ENCODE measurements around the gene PRSS36. TPM values are rescaled to one million over a fixed set of nuclear protein-coding genes. Genes with fewer than 3 reads are reported as not detected.

PRSS36 gene
- total RNA-seq, 1 experiment from 2014 or later: 0.66 TPM

- Histone ChIP-seq H3K4me1 (ENCODE audit: insufficient read depth, low read length) (no peaks in the 10 kb centered on the region), H2BK5ac (ENCODE audit: insufficient read length, low read length) (no peak overlapping the region), H2AK5ac (ENCODE audit: insufficient read length, low read length) (no peak overlapping the region), H3K27ac (ENCODE audit: insufficient read length, low read depth, low read length) (no peak overlapping the region), H3K4ac (ENCODE audit: low read depth, low read length) (no peak overlapping the region), H3K23ac (ENCODE audit: insufficient read length, low read depth, low read length) (no peak overlapping the region), H2BK15ac (ENCODE audit: low read depth, low read length) (no peak overlapping the region), H3K79me1 (ENCODE audit: insufficient read depth, low read depth, low read length, poor library complexity, severe bottlenecking) (no peaks in the 10 kb centered on the region), H3K14ac (ENCODE audit: insufficient read depth, low read length) (no peak overlapping the region), H3K79me2 (ENCODE audit: insufficient read depth, low read length) (peaks cover 1% of the 10 kb centered on the region; the same call in 1 of the 2 replicates), H3K4me2 (ENCODE audit: insufficient read depth, insufficient read length, low read length) (no peak overlapping the region), H4K5ac (ENCODE audit: insufficient read length, low read depth, low read length) (no peak overlapping the region), H2BK20ac (ENCODE audit: low read depth, low read length, poor library complexity, severe bottlenecking) (no peak overlapping the region), H3K56ac (ENCODE audit: insufficient read length, low read depth, low read length) (no peak overlapping the region), H4K8ac (replicated peaks; ENCODE audit: insufficient read length, low read depth, low read length) (no peak overlapping the region), H3K23me2 (ENCODE audit: insufficient read length, low read depth, low read length, poor library complexity, severe bottlenecking) (peaks cover 8% of the 10 kb centered on the region), H3K18ac (ENCODE audit: insufficient read length, low read depth, low read length) (no peak overlapping the region), H3K9ac (ENCODE audit: extremely low read depth, insufficient read length, low read length) (no peak overlapping the region), H4K91ac (ENCODE audit: insufficient read length, low read depth, low read length) (no peak overlapping the region), H3T11ph (ENCODE audit: low read length) (no peak overlapping the region), H2BK120ac (ENCODE audit: low read depth, low read length, poor library complexity, severe bottlenecking) (no peak overlapping the region), H2AFZ (ENCODE audit: low read length) (no peak overlapping the region), H2BK12ac (ENCODE audit: insufficient read length, low read depth, low read length) (no peak overlapping the region), H4K20me1 (ENCODE audit: control insufficient read depth, insufficient read depth, insufficient read length) (no peaks in the 10 kb centered on the region), H3K9me3 (ENCODE audit: control insufficient read depth, low read depth, low read length) (no peaks in the 10 kb centered on the region), H3K27me3 (ENCODE audit: insufficient read depth, low read length) (no peaks in the 10 kb centered on the region; the same call in 1 of the 2 replicates)
- H3K4me1 Mint-ChIP-seq: peaks cover 9 to 12% of the 10 kb centered on the region in 2 experiments
- no peak overlapping the region for H3K4me3 Mint-ChIP-seq
- TF ChIP-seq, protein P1, sequence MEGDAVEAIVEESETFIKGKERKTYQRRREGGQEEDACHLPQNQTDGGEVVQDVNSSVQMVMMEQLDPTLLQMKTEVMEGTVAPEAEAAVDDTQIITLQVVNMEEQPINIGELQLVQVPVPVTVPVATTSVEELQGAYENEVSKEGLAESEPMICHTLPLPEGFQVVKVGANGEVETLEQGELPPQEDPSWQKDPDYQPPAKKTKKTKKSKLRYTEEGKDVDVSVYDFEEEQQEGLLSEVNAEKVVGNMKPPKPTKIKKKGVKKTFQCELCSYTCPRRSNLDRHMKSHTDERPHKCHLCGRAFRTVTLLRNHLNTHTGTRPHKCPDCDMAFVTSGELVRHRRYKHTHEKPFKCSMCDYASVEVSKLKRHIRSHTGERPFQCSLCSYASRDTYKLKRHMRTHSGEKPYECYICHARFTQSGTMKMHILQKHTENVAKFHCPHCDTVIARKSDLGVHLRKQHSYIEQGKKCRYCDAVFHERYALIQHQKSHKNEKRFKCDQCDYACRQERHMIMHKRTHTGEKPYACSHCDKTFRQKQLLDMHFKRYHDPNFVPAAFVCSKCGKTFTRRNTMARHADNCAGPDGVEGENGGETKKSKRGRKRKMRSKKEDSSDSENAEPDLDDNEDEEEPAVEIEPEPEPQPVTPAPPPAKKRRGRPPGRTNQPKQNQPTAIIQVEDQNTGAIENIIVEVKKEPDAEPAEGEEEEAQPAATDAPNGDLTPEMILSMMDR (conservative IDR thresholded peaks at IDR 0.05): no peak
- H3K27me3 Mint-ChIP-seq (ENCODE audit: low read depth): no peaks in the 10 kb centered on the region; the same call in 1 of the 2 replicates
- no peaks in the 10 kb centered on the region for H3K9me3 Mint-ChIP-seq
- WGBS (ENCODE audit: extremely low coverage, insufficient read length, low lambda C conversion rate): no CpG with 5 or more reads among the region's 23 CpGs
- no peak overlapping the region for H3K27ac Mint-ChIP-seq
- H3K36me3 Mint-ChIP-seq (ENCODE audit: insufficient read depth in 1 of 3, low read depth in 3 of 3): peaks cover 19 to 41% (median 33%) of the 10 kb centered on the region in 3 experiments
- no peak for DNase-seq
Observed at GRCh38 chr16:31111881-31112466, 37.9 kb downstream of the PRSS36 start.

Measured in H9 (cell line).